ENCODE results near the gene CALR. TPM values are rescaled to one million over a fixed set of nuclear protein-coding genes. Genes with fewer than 3 reads are reported as not detected.
"Not testable (repeated sequence)": the region's sequence is repeated elsewhere in the genome, so short reads cannot be mapped to it uniquely, and the experiment has no call there.

Gene CALR
- total RNA-seq, 1 experiment from 2014 or later, result 1,700 TPM

DNA sequence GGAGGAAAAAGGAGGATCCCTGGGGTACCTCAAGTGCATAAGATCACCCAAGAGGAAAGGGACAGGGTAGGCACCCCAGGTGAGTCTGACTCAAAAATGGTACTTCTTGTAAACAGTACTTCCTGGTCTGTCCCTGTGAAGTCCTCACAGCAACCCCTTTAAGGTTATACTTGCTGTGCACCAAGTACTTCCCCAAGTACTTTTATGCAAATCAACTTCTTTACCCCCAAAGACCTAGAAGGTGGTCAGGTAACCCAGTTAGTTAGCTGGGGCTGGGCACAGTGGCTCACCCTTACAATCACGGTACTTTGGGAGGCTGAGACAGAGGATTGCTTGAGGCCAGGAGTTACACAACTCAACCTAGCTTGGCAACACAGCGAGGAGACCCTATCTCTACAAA lies 2.5 kb downstream of the CALR start:
- Histone ChIP-seq H3K4me3 (no peak overlapping the region), H3K27ac (no peak overlapping the region), H3K36me3 (peaks cover 69% of the 10 kb centered on the region), H3K4me1 (replicated peaks) (peaks cover 23% of the 10 kb centered on the region), H3K9me3 (replicated peaks) (no peaks in the 10 kb centered on the region), H3K27me3 (replicated peaks) (no peaks in the 10 kb centered on the region)
- no peak for DNase-seq (ENCODE audit: low read depth in 1 of 2, low spot score in 2 of 2)

DNA sequence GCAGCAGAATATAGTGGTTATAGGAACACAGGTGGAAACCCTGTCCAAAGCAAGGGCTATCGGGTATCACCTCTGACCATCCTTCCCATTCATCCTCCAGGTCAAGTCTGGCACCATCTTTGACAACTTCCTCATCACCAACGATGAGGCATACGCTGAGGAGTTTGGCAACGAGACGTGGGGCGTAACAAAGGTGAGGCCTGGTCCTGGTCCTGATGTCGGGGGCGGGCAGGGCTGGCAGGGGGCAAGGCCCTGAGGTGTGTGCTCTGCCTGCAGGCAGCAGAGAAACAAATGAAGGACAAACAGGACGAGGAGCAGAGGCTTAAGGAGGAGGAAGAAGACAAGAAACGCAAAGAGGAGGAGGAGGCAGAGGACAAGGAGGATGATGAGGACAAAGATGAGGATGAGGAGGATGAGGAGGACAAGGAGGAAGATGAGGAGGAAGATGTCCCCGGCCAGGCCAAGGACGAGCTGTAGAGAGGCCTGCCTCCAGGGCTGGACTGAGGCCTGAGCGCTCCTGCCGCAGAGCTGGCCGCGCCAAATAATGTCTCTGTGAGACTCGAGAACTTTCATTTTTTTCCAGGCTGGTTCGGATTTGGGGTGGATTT lies 5.1 kb downstream of the CALR start:
- Histone ChIP-seq H3K4me1 (replicated peaks) (peaks cover 21% of the 10 kb centered on the region), H3K27me3 (replicated peaks) (no peaks in the 10 kb centered on the region), H3K4me3 (no peak overlapping the region), H3K27ac (no peak overlapping the region), H3K9me3 (replicated peaks) (no peaks in the 10 kb centered on the region), H3K36me3 (peaks cover 93% of the 10 kb centered on the region)
- no peak for DNase-seq (ENCODE audit: low read depth in 1 of 2, low spot score in 2 of 2)

DNA sequence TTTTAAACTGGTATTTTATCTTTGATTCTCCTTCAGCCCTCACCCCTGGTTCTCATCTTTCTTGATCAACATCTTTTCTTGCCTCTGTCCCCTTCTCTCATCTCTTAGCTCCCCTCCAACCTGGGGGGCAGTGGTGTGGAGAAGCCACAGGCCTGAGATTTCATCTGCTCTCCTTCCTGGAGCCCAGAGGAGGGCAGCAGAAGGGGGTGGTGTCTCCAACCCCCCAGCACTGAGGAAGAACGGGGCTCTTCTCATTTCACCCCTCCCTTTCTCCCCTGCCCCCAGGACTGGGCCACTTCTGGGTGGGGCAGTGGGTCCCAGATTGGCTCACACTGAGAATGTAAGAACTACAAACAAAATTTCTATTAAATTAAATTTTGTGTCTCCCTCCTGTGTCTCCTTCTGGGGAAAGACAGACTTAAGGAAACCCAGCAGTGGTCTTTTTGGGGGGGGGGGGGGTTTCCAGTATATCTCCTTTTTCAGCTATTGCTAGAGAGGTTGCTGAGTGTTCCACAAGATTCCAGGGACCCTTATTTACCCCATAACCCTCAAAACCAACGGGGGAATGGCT lies 5.8 kb downstream of the CALR start:
- no peaks in the 10 kb centered on the region for H3K9me3 ChIP-seq (replicated peaks)
- no peak overlapping the region for H3K4me3 ChIP-seq
- DNase-seq (ENCODE audit: low read depth in 1 of 2, low spot score in 2 of 2), result no peak
- no peak overlapping the region for H3K27ac ChIP-seq
- peaks cover 21% of the 10 kb centered on the region for H3K4me1 ChIP-seq (replicated peaks)
- peaks cover 93% of the 10 kb centered on the region for H3K36me3 ChIP-seq
- no peaks in the 10 kb centered on the region for H3K27me3 ChIP-seq (replicated peaks)

DNA sequence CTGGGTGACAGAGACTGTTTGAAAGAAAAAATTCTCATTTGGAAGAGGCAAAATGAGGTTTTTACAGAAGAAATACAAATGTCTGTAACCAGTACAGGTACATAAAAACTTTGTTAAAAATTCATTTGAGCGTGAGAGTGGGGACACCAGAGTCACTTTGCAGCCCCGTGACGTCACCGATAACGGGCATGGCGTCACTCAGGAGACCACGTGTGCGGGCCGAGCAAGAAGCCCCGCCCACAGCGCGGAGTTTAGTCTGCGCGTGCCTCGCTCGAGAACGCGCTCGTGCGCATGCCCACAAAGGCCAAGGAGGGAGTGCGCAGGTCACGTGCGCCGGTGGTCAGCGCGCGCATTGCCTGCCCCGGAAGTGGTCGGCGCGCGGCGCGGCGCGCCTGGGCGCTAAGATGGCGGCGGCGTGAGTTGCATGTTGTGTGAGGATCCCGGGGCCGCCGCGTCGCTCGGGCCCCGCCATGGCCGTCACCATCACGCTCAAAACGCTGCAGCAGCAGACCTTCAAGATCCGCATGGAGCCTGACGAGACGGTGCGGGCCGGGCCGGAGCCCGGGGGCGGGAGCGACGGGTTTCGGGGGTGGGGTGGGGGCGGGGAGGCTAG lies 7.2 kb downstream of the CALR start, which contains the start of gene RAD23A:
Gene RAD23A, plus strand, starts transcription at position 384 of the 613 bp plus-strand sequence. Its CDS starts 87 bp downstream, at position 471.
- no peaks in the 10 kb centered on the region for H3K9me3 ChIP-seq (replicated peaks)
- no peaks in the 10 kb centered on the region for H3K27me3 ChIP-seq (replicated peaks)
- peaks cover 93% of the 10 kb centered on the region for H3K36me3 ChIP-seq
- peak within 1 kb of the TSS; percentile 63 for H3K4me3 ChIP-seq
- H3K4me1 ChIP-seq (replicated peaks), result peaks cover 8% of the 10 kb centered on the region
- peak within 1 kb of the TSS; percentile 83 for H3K27ac ChIP-seq
- peak; percentile 95 to 98 for DNase-seq (ENCODE audit: low read depth in 1 of 2, low spot score in 2 of 2)

DNA sequence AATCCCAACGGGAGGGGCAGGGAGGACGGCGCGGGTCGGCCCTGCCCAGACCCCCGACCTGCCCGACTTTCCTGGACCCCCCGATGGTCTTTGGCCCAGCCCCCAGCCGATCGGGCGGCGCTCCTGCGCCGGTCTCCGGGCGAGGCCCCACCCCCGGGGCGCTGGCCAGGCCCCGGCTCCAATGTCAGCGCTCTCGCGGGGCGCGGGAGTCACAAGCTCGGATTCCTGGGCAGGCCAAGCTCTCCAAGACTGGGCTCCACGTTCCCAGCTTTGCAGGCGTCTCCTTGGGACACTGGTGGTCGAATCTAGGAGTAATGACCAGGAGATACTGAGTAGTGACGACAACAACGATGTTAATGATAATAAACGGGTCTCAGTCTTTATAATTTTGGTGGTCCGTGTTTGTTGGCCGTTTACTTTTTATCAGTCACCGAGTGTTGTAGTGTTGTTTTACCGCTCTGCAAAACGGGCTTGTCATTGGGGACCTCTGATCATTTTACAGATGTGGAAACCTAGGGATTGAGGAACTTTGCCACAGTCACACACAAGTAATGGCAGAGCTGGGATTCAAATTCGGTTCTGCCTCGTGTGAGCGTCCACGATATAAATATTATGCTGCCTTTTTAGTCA lies 7.8 kb downstream of the CALR start:
- H3K4me1 ChIP-seq (replicated peaks), result peaks cover 7% of the 10 kb centered on the region
- peaks cover 93% of the 10 kb centered on the region for H3K36me3 ChIP-seq
- H3K27ac ChIP-seq, result peak overlapping the region; percentile 83
- H3K9me3 ChIP-seq (replicated peaks), result no peaks in the 10 kb centered on the region
- peak; percentile 59 to 82 for DNase-seq (ENCODE audit: low read depth in 1 of 2, low spot score in 2 of 2)
- H3K27me3 ChIP-seq (replicated peaks), result no peaks in the 10 kb centered on the region
- H3K4me3 ChIP-seq, result peak overlapping the region; percentile 63

DNA sequence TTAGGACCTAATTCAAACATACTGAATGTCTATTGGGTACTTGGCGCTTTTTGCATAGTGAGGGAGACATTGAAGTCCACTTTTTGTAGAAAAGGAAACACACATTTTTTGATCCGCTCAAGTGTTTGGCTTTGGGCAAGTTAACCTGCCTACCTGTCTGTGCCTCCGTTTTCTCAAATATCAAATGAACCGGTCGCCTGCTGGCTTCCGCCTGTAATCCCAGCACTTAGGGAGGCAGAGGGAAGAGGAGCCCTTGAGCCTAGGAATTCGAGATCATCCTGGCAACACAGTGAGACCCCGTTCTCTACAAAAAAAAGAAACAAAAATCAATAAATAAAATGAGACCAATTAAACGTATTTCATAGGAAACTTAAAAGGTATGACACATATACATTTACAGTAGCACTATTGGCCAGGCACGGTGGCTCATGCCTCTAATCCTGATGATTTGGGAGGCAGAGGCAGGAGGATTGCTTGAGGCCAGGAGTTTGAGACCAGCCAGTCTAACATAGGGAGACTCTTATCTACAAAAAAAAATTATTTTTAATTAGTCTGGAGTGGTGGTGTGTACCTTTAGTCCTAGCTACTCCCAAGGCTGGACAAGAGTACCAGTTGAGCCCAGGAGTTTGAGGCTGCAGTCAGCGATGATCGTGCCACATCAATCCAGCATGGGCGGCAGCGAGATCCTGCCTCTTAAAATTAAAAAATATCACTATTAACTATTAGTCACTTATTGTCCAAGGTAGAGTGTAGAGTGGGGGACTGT lies 8.5 kb downstream of the CALR start:
- Histone ChIP-seq H3K27ac (peak overlapping the region; percentile 83; the same call in 1 of the 2 replicates), H3K27me3 (replicated peaks) (no peaks in the 10 kb centered on the region), H3K4me1 (replicated peaks) (peaks cover 7% of the 10 kb centered on the region), H3K9me3 (replicated peaks) (no peaks in the 10 kb centered on the region), H3K4me3 (peak overlapping the region; percentile 63), H3K36me3 (peaks cover 93% of the 10 kb centered on the region)
- DNase-seq (ENCODE audit: low read depth in 1 of 2, low spot score in 2 of 2), result no peak

DNA sequence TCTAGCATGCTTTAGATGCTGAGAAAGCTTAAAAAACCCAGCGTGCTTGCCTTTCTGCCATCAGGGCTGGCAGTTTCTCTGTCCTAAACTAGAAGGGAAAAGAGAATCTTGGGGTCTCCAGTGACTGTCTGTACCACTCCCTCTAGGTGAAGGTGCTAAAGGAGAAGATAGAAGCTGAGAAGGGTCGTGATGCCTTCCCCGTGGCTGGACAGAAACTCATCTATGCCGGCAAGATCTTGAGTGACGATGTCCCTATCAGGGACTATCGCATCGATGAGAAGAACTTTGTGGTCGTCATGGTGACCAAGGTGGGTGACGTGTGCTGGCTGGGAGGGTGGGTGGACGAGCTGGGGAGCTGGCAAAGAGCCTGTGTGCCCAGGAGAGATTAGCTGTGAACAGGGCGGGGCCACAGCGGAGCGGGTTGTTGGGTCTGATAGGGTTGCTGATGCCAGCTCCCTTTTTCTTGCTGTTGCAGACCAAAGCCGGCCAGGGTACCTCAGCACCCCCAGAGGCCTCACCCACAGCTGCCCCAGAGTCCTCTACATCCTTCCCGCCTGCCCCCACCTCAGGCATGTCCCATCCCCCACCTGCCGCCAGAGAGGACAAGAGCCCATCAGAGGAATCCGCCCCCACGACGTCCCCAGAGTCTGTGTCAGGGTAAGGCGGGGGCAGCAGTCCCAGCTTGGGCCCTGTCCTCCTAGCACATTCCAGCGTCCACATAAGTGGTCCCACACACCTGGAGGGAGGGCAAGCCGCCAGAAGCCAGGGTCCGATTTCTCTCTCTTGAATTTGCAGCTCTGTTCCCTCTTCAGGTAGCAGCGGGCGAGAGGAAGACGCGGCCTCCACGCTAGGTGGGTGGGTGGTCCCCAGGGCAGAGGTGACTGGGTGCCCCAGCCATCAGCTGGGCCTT lies 9.5 kb downstream of the CALR start:
- no peaks in the 10 kb centered on the region for H3K9me3 ChIP-seq (replicated peaks)
- no peak overlapping the region for H3K27ac ChIP-seq
- no peaks in the 10 kb centered on the region for H3K27me3 ChIP-seq (replicated peaks)
- no peak overlapping the region for H3K4me3 ChIP-seq
- DNase-seq (ENCODE audit: low read depth in 1 of 2, low spot score in 2 of 2), result no peak
- peaks cover 12% of the 10 kb centered on the region for H3K4me1 ChIP-seq (replicated peaks)
- peaks cover 93% of the 10 kb centered on the region for H3K36me3 ChIP-seq

DNA sequence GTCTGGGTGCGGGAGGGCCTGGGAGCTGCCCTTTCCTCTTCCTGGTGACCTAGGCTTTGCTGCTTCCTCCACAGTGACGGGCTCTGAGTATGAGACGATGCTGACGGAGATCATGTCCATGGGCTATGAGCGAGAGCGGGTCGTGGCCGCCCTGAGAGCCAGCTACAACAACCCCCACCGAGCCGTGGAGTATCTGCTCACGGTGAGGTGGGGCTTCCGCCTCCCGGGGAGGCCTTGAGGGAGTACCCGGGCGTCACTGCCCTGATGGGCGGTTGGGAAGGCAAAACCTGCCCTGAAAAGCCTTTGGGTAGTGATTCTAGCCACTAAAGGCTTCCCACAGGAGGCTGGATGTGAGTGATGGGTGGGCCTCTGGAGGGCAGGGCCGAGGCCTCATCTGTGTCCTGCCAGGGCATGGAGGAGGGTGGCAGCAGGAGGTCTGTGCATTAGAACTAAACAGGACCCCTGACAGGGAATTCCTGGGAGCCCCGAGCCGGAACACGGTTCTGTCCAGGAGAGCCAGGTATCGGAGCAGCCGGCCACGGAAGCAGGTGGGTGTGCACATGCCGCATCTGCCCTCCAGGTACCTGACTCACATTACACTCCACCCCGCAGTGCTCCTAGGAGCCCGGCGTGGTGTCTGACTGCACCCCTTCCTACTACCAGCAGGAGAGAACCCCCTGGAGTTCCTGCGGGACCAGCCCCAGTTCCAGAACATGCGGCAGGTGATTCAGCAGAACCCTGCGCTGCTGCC lies 10.4 kb downstream of the CALR start:
- peaks cover 12% of the 10 kb centered on the region for H3K4me1 ChIP-seq (replicated peaks)
- no peaks in the 10 kb centered on the region for H3K27me3 ChIP-seq (replicated peaks)
- H3K36me3 ChIP-seq, result peaks cover 93% of the 10 kb centered on the region
- DNase-seq (ENCODE audit: low read depth in 1 of 2, low spot score in 2 of 2), result no peak
- H3K4me3 ChIP-seq, result no peak overlapping the region
- H3K9me3 ChIP-seq (replicated peaks), result no peaks in the 10 kb centered on the region
- no peak overlapping the region for H3K27ac ChIP-seq

DNA sequence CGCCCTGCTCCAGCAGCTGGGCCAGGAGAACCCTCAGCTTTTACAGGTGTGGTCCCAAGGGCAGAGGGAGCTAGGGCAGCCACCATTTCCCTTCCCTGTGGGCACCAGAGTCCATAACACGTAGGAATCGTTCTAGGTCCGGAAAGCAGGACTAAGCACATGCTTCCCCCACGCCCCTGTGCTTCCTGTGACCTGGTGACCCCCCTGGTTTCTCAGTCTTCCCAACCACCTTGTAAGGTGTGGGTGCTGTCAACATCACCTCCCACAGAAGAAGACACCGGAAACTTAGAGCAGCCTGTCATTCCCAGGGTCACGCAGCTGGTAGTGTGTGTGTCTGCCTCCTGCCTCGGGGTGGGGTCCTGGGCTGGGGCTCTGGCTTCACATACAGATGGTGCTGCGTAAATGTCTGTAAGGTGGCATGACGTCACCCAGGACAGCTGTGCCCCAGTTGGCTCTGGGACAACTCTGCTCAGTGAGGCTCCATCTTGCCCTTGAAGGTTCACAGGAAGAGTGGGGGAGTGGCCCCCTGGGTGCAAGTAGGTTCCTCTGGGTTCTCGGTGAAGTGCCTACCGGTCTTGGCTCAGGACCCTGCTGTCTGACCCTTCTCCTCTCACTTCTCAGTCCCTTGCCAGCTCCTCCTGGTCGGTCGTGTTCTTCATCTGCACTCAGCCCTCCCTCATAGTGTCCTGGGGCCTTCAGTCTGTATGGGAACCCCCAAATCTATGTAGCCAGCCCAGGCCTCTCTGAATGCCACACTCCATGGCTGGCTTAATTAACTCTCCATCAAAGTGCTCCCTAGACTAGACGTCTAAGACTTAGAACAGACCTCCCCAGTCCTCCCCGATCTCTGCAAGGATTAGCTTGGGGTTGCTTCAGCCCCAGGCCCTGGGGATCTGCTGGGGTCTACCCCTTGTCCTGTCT lies 11.2 kb downstream of the CALR start:
- H3K36me3 ChIP-seq, result peaks cover 95% of the 10 kb centered on the region
- no peak for DNase-seq (ENCODE audit: low read depth in 1 of 2, low spot score in 2 of 2)
- H3K27ac ChIP-seq, result no peak overlapping the region

DNA sequence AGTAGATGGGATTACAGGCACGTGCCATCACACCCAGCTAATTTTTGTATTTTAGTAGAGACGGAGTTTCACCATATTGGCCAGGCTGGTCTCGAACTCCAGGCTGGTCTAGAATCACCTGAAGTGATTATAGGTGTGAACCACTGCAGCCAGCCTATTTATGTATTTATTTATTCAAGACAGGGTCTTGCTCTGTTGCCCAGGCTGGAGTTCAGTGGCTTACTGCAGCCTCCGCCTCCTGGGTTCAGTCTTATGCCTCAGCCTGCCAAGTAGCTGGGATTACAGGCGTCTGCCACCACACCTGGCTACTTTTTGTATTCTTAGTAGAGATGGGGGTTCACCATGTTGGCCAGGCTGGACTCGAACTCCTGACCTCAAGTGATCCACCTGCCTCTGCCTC lies 13.6 kb downstream of the CALR start:
- DNase-seq (ENCODE audit: low read depth in 1 of 2, low spot score in 2 of 2); H3K9me3 ChIP-seq (replicated peaks); H3K4me3 ChIP-seq; H3K27me3 ChIP-seq (replicated peaks): not testable (repeated sequence)
- H3K4me1 ChIP-seq (replicated peaks), result peaks cover 17% of the 10 kb centered on the region
- 0 out of 2 replicates have a peak overlapping the region, but pooled peaks have one; percentile 46 for H3K27ac ChIP-seq
- H3K36me3 ChIP-seq, result peaks cover 98% of the 10 kb centered on the region

More for the DNA sequence above, 11.2 kb downstream of the CALR start:
- H3K9me3 ChIP-seq (replicated peaks), result no peaks in the 10 kb centered on the region
- no peak overlapping the region for H3K4me3 ChIP-seq
- peaks cover 12% of the 10 kb centered on the region for H3K4me1 ChIP-seq (replicated peaks)
- H3K27me3 ChIP-seq (replicated peaks), result no peaks in the 10 kb centered on the region

DNA sequence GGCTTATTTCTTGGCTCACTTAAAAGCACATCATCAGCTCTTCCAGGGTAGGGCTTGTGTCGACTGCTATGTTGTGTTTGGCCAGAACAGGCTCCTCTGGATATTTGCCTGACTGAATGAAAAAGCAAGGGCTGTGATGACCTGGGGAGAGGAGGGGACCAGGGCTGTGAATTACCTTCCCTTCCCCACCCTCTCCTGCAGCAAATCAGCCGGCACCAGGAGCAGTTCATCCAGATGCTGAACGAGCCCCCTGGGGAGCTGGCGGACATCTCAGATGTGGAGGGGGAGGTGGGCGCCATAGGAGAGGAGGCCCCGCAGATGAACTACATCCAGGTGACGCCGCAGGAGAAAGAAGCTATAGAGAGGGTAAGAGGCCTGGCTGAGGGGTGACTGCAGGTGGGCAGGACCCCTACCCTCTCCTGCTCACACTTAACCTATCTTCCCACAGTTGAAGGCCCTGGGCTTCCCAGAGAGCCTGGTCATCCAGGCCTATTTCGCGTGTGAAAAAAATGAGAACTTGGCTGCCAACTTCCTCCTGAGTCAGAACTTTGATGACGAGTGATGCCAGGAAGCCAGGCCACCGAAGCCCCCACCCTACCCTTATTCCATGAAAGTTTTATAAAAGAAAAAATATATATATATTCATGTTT lies 14.2 kb downstream of the CALR start:
- H3K4me3 ChIP-seq, result no peak overlapping the region
- peak overlapping the region; percentile 46; the same call in 1 of the 2 replicates for H3K27ac ChIP-seq
- peaks cover 93% of the 10 kb centered on the region for H3K36me3 ChIP-seq
- no peaks in the 10 kb centered on the region for H3K27me3 ChIP-seq (replicated peaks)
- no peak for DNase-seq (ENCODE audit: low read depth in 1 of 2, low spot score in 2 of 2)
- no peaks in the 10 kb centered on the region for H3K9me3 ChIP-seq (replicated peaks)
- peaks cover 15% of the 10 kb centered on the region for H3K4me1 ChIP-seq (replicated peaks)

All from SJSA1 (cell line).